LNCaP clone FGC (cell line): Measurements from ENCODE around the gene TMEM144.
"Not testable (repeated sequence)": the region's sequence is repeated elsewhere in the genome, so short reads cannot be mapped to it uniquely, and the experiment has no call there.

ENCODE experiments used
- DNase-seq: peaks from one replicate; pipeline ENCODE4 v3.0.0-alpha.2; 2011; ENCODE audit warnings: low read depth
- H3K4me3 ChIP-seq: 2 replicates; pipeline ENCODE4 v1.5.1; 2011; ENCODE audit warnings: mild to moderate bottlenecking, low read depth, low read length, control low read depth
- TF ChIP-seq, protein P1 (sequence below): IDR thresholded peaks from 2 replicates; pipeline ENCODE4 v1.5.1; 2012; ENCODE audit warnings: mild to moderate bottlenecking; ENCODE audit not compliant: control insufficient read depth, insufficient read depth; ENCODE audit errors: extremely low read depth

TMEM144 gene

DNA sequence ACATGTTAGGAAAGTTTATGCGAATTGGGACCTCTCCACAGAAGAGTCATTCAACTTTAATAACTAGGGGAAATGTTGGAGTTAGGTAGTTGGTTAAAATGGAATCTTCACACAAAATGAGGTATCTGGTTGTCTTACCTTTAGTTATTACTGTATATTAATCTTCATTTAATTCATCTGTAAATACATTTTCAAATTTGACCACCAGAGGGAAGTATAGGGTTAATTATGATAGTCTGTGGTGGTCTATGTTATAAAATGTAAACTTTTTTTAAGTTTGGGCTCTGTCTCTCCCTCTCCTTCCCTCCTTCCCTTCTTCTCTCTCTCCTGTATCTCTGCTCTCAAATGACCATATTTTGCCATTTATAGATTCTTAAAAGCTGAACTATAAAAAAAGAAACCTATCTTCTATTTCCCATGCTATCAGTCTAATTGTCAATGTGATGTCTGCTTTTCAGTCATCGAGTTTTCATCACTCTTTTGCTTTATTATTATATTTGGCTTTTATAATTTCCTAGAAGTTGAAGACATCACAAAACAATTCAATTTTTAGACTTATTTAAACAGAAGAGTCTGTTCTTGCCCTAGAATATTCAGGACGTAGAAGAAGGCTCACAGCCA, 49.8 kb downstream of the TMEM144 start:
- DNase-seq = no peak
- no peak overlapping the region for H3K4me3 ChIP-seq
- TF ChIP-seq, protein P1, sequence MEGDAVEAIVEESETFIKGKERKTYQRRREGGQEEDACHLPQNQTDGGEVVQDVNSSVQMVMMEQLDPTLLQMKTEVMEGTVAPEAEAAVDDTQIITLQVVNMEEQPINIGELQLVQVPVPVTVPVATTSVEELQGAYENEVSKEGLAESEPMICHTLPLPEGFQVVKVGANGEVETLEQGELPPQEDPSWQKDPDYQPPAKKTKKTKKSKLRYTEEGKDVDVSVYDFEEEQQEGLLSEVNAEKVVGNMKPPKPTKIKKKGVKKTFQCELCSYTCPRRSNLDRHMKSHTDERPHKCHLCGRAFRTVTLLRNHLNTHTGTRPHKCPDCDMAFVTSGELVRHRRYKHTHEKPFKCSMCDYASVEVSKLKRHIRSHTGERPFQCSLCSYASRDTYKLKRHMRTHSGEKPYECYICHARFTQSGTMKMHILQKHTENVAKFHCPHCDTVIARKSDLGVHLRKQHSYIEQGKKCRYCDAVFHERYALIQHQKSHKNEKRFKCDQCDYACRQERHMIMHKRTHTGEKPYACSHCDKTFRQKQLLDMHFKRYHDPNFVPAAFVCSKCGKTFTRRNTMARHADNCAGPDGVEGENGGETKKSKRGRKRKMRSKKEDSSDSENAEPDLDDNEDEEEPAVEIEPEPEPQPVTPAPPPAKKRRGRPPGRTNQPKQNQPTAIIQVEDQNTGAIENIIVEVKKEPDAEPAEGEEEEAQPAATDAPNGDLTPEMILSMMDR = peak; percentile 18; the same call in 1 of the 2 replicates

DNA sequence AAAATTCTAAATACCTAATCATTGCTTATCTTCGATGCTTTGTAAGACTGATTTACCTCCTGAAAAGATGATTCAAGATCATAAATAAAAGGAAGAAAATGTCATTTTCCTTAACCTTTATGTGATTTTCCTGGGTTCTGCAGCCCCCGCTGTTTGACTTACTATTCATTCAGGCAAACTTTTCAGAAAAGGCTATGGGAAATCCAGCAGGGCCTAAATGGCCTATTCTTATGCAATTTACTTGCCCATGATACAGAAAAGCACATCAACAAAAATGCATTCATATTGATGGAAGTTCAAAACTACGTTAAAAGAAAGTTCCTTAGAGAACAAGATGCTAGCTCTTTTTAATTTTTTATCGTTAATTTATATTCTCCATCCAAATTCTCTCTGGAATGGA, 51.2 kb downstream of the TMEM144 start:
- TF ChIP-seq, protein P1 = no peak

DNA sequence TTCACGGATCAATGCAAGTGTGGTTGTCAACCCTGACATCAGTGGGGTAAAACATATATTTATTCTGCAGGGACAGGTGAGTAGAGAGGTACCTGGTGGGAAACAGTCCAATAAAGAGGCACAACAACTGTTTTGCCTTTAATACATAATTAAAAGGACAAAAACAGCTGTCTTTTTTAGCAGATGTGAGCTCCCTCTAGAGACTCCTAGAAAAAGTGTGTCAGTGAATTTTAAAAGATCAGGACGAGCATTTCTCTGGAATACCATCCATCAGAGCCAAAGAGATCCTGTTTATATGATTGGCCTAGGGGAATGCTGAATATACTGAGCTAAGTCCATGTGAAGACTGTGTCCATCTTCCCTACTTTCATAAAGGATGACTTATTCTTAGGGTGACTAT, 58.3 kb downstream of the TMEM144 start:
- H3K4me3 ChIP-seq = no peak overlapping the region
- TF ChIP-seq, protein P1 = no peak
- no peak for DNase-seq

More for the DNA sequence above, 51.2 kb downstream of the TMEM144 start:
- no peak overlapping the region for H3K4me3 ChIP-seq
- DNase-seq = no peak

DNA sequence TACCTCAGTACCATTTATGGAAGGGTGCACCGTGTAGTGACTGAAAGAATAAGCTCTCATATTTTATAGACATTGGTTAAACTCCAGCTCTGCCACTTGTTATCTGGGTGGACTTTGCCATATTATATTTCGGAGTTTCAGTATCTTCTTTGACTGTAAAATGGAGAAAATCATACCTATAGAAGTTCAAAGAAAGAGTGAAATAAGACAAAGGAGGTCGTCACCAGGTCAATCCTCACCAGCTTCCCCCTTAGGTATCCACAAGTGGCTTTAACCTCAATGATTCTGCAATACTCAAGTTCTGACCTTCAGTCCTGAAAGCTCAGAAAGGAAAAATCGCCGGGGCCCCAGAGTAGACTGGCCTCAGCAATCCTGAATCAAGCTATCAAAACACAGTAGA, 64.3 kb downstream of the TMEM144 start:
- no peak overlapping the region for H3K4me3 ChIP-seq
- DNase-seq = no peak
- TF ChIP-seq, protein P1 = no peak

DNA sequence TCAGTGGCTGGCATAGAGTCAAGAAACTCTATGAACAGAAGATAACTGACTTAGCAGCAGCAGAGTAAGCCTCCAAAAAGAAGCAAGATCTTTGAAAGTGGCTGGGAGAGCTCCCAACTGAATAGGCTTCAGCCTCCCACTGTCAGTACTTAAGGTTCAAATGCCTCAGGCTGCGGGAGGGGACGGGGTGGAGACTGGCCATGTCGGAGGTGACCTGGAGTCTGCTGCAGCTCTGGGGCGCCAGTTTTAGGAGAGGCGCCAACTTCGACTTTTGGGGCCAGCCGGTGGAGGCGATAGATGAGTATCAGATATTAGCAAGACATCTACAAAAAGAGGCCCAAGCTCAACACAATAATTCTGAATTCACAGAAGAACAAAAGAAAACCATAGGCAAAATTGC, 67.3 kb downstream of the TMEM144 start:
- no peak for DNase-seq
- no peak overlapping the region for H3K4me3 ChIP-seq
- TF ChIP-seq, protein P1 = no peak

DNA sequence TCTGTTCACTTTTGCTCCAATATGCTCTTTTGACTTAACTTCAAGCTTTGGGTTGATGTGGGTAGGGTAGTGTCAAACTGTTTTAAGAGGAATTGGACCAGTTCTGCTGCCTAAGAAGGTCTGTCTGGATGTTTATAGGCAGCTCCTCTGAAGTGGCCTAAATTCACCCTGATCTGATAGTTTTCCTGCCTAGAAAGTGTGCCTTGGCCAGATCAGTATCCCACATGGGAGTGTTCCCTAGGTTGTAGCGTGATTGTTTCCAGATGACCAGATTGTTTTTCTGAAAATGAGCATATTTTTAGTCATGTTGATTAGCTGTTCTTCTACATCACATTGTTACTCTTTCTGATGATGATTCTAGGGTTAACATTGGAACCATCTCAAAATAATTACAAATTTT, 68.8 kb downstream of the TMEM144 start:
- not testable (repeated sequence) for H3K4me3 ChIP-seq, DNase-seq

DNA sequence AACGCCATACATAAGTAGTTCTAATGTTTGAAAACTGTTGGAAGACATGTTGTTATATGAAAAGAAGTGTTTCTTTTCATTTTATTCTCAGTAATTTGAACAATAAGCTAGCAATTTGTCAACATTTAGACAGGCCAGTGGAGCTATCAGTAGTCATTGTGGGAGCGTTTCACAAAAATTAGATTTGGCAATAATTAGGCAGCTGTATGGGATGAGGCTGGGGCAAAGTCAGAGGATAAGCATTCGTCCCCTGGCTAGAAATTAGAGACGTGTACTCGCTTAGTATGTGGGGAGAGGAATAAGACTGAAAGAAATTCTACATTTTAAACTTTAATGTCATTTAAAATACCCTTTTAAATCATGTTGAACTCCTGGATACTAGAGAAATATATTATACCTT, 70.6 kb downstream of the TMEM144 start:
- DNase-seq = no peak
- TF ChIP-seq, protein P1 = no peak
- H3K4me3 ChIP-seq = no peak overlapping the region
